ENCODE data around the gene AAMP. TPM values are rescaled to one million over a fixed set of nuclear protein-coding genes. Genes with fewer than 3 reads are reported as not detected.

Gene AAMP
- polyA plus RNA-seq, 1 donor from 2014 or later: 249 TPM

- Histone ChIP-seq H3K79me2 (replicated peaks; ENCODE audit: insufficient read depth, low read length) (no peaks in the 10 kb centered on the region), H4K20me1 (ENCODE audit: insufficient read depth) (no peaks in the 10 kb centered on the region), H2AFZ (ENCODE audit: low read depth, low read length) (no peak overlapping the region)
These were observed 12.5 kb downstream of the AAMP start for GRCh38 chr2:218257390-218257981.

DNA sequence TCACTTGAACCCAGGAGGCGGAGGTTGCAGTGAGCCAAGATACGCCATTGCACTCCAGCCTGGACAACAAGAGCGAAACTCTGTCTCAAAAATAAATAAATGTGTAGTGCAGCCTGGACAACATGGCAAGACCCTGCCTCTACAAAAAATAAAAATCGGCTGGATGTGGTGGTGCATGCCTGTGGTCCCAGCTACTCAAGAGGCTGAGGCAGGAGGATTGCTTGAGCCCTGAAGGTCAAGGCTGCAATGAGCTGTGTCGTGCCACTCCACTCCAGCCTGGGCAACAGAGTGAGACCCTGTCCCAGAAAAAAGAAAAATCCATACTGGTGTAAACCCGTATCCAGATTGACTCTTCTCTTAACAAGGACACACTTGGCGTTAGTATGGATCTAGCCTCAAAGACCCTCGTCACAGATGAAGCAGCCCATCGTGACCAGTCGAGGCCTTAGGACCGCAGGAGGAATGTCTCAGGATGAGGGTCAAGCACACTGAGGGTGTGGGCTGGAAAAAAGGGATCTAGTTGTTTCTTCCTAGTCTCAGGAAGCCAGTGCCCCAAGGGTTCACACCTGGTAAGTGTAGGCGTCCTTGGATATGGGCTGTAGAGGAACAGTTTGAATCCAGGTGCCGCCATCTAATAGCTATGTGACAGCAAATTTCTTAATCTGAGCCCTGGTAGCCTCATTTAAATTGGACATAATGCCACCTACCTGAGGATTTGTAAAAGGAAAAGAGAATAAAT lies 13.2 kb downstream of the AAMP start:
- H3K9ac ChIP-seq (ENCODE audit: low read length): no peak overlapping the region
- H3K27me3 ChIP-seq (ENCODE audit: insufficient read depth, low read depth, low read length): no peaks in the 10 kb centered on the region
- H2AFZ ChIP-seq (ENCODE audit: low read depth, low read length): no peak overlapping the region
- no peak overlapping the region for H3K4me2 ChIP-seq (ENCODE audit: low read length)
- H3K4me3 ChIP-seq (ENCODE audit: low read length): no peak overlapping the region
- no peak overlapping the region for H3K27ac ChIP-seq (ENCODE audit: low read length)
- no peaks in the 10 kb centered on the region for H3K9me2 ChIP-seq (ENCODE audit: insufficient read depth, low read length)
- H4K20me1 ChIP-seq (ENCODE audit: insufficient read depth): no peaks in the 10 kb centered on the region
- H3F3A ChIP-seq (ENCODE audit: insufficient read depth, low read length, poor library complexity, severe bottlenecking): no peaks in the 10 kb centered on the region
- no peaks in the 10 kb centered on the region for H3K79me2 ChIP-seq (replicated peaks; ENCODE audit: insufficient read depth, low read length)
- H3K9me3 ChIP-seq (ENCODE audit: low read length): no peaks in the 10 kb centered on the region
- peaks cover 10% of the 10 kb centered on the region for H3K36me3 ChIP-seq (ENCODE audit: insufficient read depth, low read length)
- TF ChIP-seq MXI1 (conservative IDR thresholded peaks at IDR 0.05; ENCODE audit: poor library complexity, severe bottlenecking): no peak
- no peak for TF ChIP-seq EZH2 (IDR thresholded peaks at IDR 0.05; ENCODE audit: borderline replicate concordance, insufficient read depth, low read length, poor library complexity, severe bottlenecking)
- TF ChIP-seq RAD21 (conservative IDR thresholded peaks at IDR 0.05): no peak
- TF ChIP-seq POLR2AphosphoS5 (IDR thresholded peaks at IDR 0.05): no peak
- TF ChIP-seq REST (IDR thresholded peaks at IDR 0.05; ENCODE audit: borderline replicate concordance): no peak
- no peak for TF ChIP-seq SMC3 (conservative IDR thresholded peaks at IDR 0.05; ENCODE audit: poor library complexity)

More at GRCh38 chr2:218257390-218257981, 12.5 kb downstream of the AAMP start:
- TF ChIP-seq SMC3 (conservative IDR thresholded peaks at IDR 0.05; ENCODE audit: poor library complexity): no peak
- TF ChIP-seq MXI1 (conservative IDR thresholded peaks at IDR 0.05; ENCODE audit: poor library complexity, severe bottlenecking): no peak
- TF ChIP-seq TAF1 (IDR thresholded peaks at IDR 0.05; ENCODE audit: low read depth): no peak
- TF ChIP-seq, protein P1, sequence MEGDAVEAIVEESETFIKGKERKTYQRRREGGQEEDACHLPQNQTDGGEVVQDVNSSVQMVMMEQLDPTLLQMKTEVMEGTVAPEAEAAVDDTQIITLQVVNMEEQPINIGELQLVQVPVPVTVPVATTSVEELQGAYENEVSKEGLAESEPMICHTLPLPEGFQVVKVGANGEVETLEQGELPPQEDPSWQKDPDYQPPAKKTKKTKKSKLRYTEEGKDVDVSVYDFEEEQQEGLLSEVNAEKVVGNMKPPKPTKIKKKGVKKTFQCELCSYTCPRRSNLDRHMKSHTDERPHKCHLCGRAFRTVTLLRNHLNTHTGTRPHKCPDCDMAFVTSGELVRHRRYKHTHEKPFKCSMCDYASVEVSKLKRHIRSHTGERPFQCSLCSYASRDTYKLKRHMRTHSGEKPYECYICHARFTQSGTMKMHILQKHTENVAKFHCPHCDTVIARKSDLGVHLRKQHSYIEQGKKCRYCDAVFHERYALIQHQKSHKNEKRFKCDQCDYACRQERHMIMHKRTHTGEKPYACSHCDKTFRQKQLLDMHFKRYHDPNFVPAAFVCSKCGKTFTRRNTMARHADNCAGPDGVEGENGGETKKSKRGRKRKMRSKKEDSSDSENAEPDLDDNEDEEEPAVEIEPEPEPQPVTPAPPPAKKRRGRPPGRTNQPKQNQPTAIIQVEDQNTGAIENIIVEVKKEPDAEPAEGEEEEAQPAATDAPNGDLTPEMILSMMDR (IDR thresholded peaks at IDR 0.05; ENCODE audit: poor library complexity, severe bottlenecking): no peak
- TF ChIP-seq EZH2 (IDR thresholded peaks at IDR 0.05; ENCODE audit: borderline replicate concordance, insufficient read depth, low read length, poor library complexity, severe bottlenecking): no peak
- no peak for TF ChIP-seq RAD21 (conservative IDR thresholded peaks at IDR 0.05)
- no peak for TF ChIP-seq REST (IDR thresholded peaks at IDR 0.05; ENCODE audit: borderline replicate concordance)
- no peak for TF ChIP-seq POLR2AphosphoS5 (IDR thresholded peaks at IDR 0.05)
- no peak for TF ChIP-seq EP300 (conservative IDR thresholded peaks at IDR 0.05; ENCODE audit: poor library complexity, severe bottlenecking)
- Histone ChIP-seq H3K9me3 (ENCODE audit: low read length) (no peaks in the 10 kb centered on the region), H3K9ac (ENCODE audit: low read length) (no peak overlapping the region), H3K36me3 (ENCODE audit: insufficient read depth, low read length) (peaks cover 10% of the 10 kb centered on the region), H3F3A (ENCODE audit: insufficient read depth, low read length, poor library complexity, severe bottlenecking) (no peaks in the 10 kb centered on the region), H3K9me2 (ENCODE audit: insufficient read depth, low read length) (no peaks in the 10 kb centered on the region), H3K4me3 (ENCODE audit: low read length) (no peak overlapping the region), H3K4me2 (ENCODE audit: low read length) (no peak overlapping the region), H3K27me3 (ENCODE audit: insufficient read depth, low read depth, low read length) (no peaks in the 10 kb centered on the region), H3K27ac (ENCODE audit: low read length) (no peak overlapping the region)
